Neuronal stem cell (in vitro differentiated cells): ENCODE data around the gene ZBTB7C.

Experiments used
- DNase-seq: peaks from one replicate; pipeline ENCODE4 v3.0.0-alpha.2; 2013; ENCODE audit warnings: low spot score
- H2AFZ ChIP-seq: one replicate; pipeline ENCODE4 v1.6.1; 2013; ENCODE audit warnings: mild to moderate bottlenecking, low read length, inconsistent platforms
- H2AK5ac ChIP-seq: 2 replicates; pipeline ENCODE4 v1.6.1; 2013; ENCODE audit warnings: low read depth, mild to moderate bottlenecking, inconsistent platforms, low read length, moderate library complexity, mixed read lengths
- H2BK120ac ChIP-seq: 2 replicates; pipeline ENCODE4 v1.6.1; 2013; ENCODE audit warnings: low read depth, mild to moderate bottlenecking, inconsistent platforms, low read length, moderate library complexity, mixed read lengths
- H2BK12ac ChIP-seq: one replicate; pipeline ENCODE4 v1.6.1; 2013; ENCODE audit warnings: low read length, inconsistent platforms
- H2BK15ac ChIP-seq: 2 replicates; pipeline ENCODE4 v1.6.1; 2013; ENCODE audit warnings: mild to moderate bottlenecking, low read length, inconsistent platforms, mixed read lengths
- H2BK5ac ChIP-seq: one replicate; pipeline ENCODE4 v1.6.1; 2013; ENCODE audit warnings: inconsistent platforms, mild to moderate bottlenecking, low read length, moderate library complexity
- H3K14ac ChIP-seq: one replicate; pipeline ENCODE4 v1.6.1; 2013; ENCODE audit warnings: low read length, inconsistent platforms
- H3K18ac ChIP-seq: 2 replicates; pipeline ENCODE4 v1.6.1; 2013; ENCODE audit warnings: low read length, inconsistent platforms
- H3K23ac ChIP-seq: 2 replicates; pipeline ENCODE4 v1.6.1; 2013; ENCODE audit warnings: low read depth, mild to moderate bottlenecking, mixed read lengths, low read length, inconsistent platforms; ENCODE audit not compliant: poor library complexity
- H3K27ac ChIP-seq: replicated peaks from 3 replicates; pipeline ENCODE4 v1.5.1; 2013; ENCODE audit warnings: low read length, inconsistent platforms
- H3K27me3 ChIP-seq, 3 experiments: 2 replicates each; pipeline ENCODE4 v1.6.1; 2013; ENCODE audit warnings: low read length in 3 of 3, mild to moderate bottlenecking in 2 of 3, inconsistent platforms in 1 of 3, low read depth in 1 of 3, mixed read lengths in 1 of 3, moderate library complexity in 1 of 3; ENCODE audit not compliant: control insufficient read depth in 3 of 3, insufficient read depth in 3 of 3
- H3K36me3 ChIP-seq, 2 donors: replicated peaks in 1 of 2; 2 replicates each; pipeline ENCODE4 v1.6.1; 2013; ENCODE audit warnings: low read length in 2 of 2; ENCODE audit not compliant: control insufficient read depth in 2 of 2, insufficient read depth in 2 of 2
- H3K4ac ChIP-seq: 2 replicates; pipeline ENCODE4 v1.6.1; 2013; ENCODE audit warnings: inconsistent platforms, mild to moderate bottlenecking, low read length, moderate library complexity
- H3K4me1 ChIP-seq, 2 donors: 1 replicate in 1 of 2; 2 replicates in 1 of 2; pipeline ENCODE4 v1.6.1; 2013; ENCODE audit warnings: low read length in 2 of 2, low read depth in 1 of 2; ENCODE audit not compliant: control insufficient read depth in 2 of 2, insufficient read depth in 1 of 2
- H3K4me2 ChIP-seq: one replicate; pipeline ENCODE4 v1.6.1; 2013; ENCODE audit warnings: mild to moderate bottlenecking, low read length, inconsistent platforms; ENCODE audit not compliant: insufficient read depth, poor library complexity, severe bottlenecking
- H3K4me3 ChIP-seq, 2 donors: 2 replicates each; pipeline ENCODE4 v1.5.1; 2013; ENCODE audit warnings: low read length in 2 of 2, mild to moderate bottlenecking in 2 of 2, inconsistent platforms in 1 of 2, moderate library complexity in 1 of 2
- H3K79me1 ChIP-seq: one replicate; pipeline ENCODE4 v1.6.1; 2013; ENCODE audit warnings: low read depth, mild to moderate bottlenecking, inconsistent platforms, low read length, moderate library complexity
- H3K9ac ChIP-seq: one replicate; pipeline ENCODE4 v1.6.1; 2013; ENCODE audit warnings: mild to moderate bottlenecking, low read depth, low read length, inconsistent platforms; ENCODE audit not compliant: poor library complexity
- H3K9me3 ChIP-seq, 2 donors: replicated peaks in 1 of 2; 2 replicates each; pipeline versions ENCODE3 to v1.6.1; 2013; ENCODE audit warnings: low read length in 2 of 2, mild to moderate bottlenecking in 2 of 2, inconsistent platforms in 1 of 2, low read depth in 1 of 2, mixed read lengths in 1 of 2, moderate library complexity in 1 of 2; ENCODE audit not compliant: control insufficient read depth in 2 of 2, insufficient read depth in 1 of 2
- H4K8ac ChIP-seq: one replicate; pipeline ENCODE4 v1.6.1; 2013; ENCODE audit warnings: low read depth, mild to moderate bottlenecking, inconsistent platforms, low read length, moderate library complexity
- H4K91ac ChIP-seq: one replicate; pipeline ENCODE4 v1.6.1; 2013; ENCODE audit warnings: low read length, low read depth, mild to moderate bottlenecking, inconsistent platforms; ENCODE audit not compliant: poor library complexity
- WGBS, 2 donors: extraction: QIAGEN DNeasy Blood & Tissue Kit; methylation state at CpG; one replicate each; pipeline ENCODE4 v1.1.7; 2013; ENCODE audit warnings: missing lambda C conversion rate in 2 of 2, mixed read lengths in 1 of 2; ENCODE audit not compliant: insufficient read length in 2 of 2, insufficient replicate concordance in 1 of 2; ENCODE audit errors: extremely low coverage in 2 of 2; 5-methylcytosine and 5-hydroxymethylcytosine counted together

The ZBTB7C gene

DNA sequence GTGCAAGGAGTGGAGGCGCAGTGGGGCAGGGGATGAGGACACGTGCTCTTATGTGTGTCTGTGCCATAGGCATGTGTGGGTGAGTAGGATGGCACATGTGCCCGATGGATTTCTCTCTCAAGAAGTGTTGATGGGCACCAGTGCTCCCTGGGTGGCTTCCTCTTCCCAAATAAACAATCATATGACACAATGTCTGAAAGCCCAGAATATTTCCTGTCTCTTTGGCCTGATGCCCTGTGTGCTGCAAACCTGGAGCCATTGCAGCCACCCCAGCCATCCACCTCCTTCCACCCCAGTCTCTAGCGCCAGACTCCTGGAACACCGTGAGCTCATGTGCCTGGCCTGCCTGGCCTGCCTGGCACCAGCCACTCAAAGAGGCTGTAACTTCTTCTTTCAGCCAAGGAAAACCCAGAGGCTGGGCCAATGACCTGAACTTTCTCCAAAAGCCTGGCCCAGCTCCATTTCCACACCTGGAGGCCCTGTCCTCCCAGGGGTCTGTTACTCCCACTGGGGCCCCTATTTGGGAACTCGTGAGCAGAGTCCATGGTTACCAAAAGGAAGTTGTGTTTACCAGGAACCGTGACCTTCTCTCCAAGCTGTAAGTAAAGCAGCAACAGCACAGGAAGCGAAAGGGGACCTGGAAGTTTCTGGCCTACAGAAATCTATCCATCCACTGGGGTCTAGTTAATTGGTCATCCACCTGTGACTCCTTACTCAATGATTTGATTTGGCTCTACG lies 9.5 kb upstream of the ZBTB7C start:
- H3K4me2 ChIP-seq = no peak overlapping the region
- H2AFZ ChIP-seq = no peak overlapping the region
- peaks cover 0 to 1% of the 10 kb centered on the region in 2 donors for H3K4me1 ChIP-seq
- H3K9ac ChIP-seq = no peak overlapping the region
- no peak overlapping the region for H2BK5ac ChIP-seq
- no peak overlapping the region for H2BK120ac ChIP-seq
- no peak overlapping the region for H2BK12ac ChIP-seq
- WGBS, 2 donors = no CpG with 5 or more reads among the region's 9 CpGs
- no peak overlapping the region for H3K4ac ChIP-seq
- no peak overlapping the region for H3K27ac ChIP-seq
- H2AK5ac ChIP-seq = no peak overlapping the region
- H3K4me3 ChIP-seq = no peak overlapping the region
- H3K18ac ChIP-seq = no peak overlapping the region
- no peaks in the 10 kb centered on the region for H3K36me3 ChIP-seq
- no peaks in the 10 kb centered on the region for H3K9me3 ChIP-seq
- H4K8ac ChIP-seq = no peak overlapping the region
- no peak overlapping the region for H3K23ac ChIP-seq
- H3K27me3 ChIP-seq = peaks cover 0 to 19% (median 5%) of the 10 kb centered on the region in 3 experiments
- H4K91ac ChIP-seq = no peak overlapping the region
- DNase-seq = no peak
- H2BK15ac ChIP-seq = no peak overlapping the region
- H3K79me1 ChIP-seq = no peaks in the 10 kb centered on the region
- no peak overlapping the region for H3K14ac ChIP-seq

DNA sequence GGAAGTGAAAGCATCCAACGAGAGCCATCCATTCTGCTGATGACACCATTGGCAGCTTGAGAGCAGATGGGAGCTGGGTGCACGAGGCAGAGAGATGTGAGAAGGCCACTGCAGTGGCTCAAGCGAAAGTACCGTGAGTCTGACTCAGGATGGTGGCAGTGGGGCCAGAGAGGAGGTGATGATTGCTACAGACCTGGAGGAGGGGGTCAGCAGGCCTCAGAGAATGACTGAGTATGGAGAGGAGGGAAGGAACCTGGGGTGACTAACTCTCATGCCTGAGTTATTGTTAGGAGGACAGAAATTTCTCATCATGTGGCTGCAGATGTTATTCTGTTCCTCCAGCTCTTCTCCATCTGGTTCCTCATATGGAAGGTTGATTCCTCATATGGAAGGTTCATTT lies 8.8 kb upstream of the ZBTB7C start:
- Histone ChIP-seq H3K4me3 (peak overlapping the region in 1 of 2 donors; percentile 27), H3K27me3 (peaks cover 0 to 19% (median 5%) of the 10 kb centered on the region in 3 experiments), H3K18ac (no peak overlapping the region), H3K23ac (no peak overlapping the region), H4K91ac (no peak overlapping the region), H3K4me2 (no peak overlapping the region), H2BK5ac (no peak overlapping the region), H4K8ac (no peak overlapping the region), H3K9ac (no peak overlapping the region), H3K14ac (no peak overlapping the region), H2BK120ac (no peak overlapping the region), H3K27ac (no peak overlapping the region), H3K4me1 (no peaks in the 10 kb centered on the region), H3K9me3 (no peaks in the 10 kb centered on the region), H2BK12ac (no peak overlapping the region), H3K4ac (no peak overlapping the region), H2AFZ (no peak overlapping the region), H2BK15ac (no peak overlapping the region), H3K36me3 (no peaks in the 10 kb centered on the region), H2AK5ac (no peak overlapping the region), H3K79me1 (no peaks in the 10 kb centered on the region)
- no peak for DNase-seq
- no CpG with 5 or more reads among the region's 4 CpGs for WGBS, 2 donors

DNA sequence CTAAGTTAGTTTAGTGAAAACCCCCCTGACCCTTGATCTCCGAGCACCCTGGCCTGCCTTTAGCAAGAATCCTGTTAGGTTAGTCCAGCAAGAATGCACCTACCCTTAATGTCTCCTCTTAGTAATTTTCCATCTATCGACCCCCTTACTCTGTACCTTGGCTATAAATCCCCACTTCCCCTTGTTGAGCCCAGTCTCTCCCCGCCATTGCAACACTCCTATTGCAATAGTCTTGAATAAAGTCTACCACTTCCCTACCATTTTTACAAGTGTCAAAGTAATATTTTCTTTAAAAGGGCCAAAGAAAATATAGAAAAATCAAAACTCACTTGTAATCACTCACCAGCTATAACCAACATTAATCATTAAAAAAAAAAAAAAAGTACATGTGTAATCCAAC lies 4.2 kb upstream of the ZBTB7C start:
- Histone ChIP-seq H3K9me3 (no peaks in the 10 kb centered on the region), H3K36me3 (no peaks in the 10 kb centered on the region), H2BK5ac (no peak overlapping the region), H2BK12ac (no peak overlapping the region), H3K14ac (no peak overlapping the region), H2BK15ac (no peak overlapping the region), H4K8ac (no peak overlapping the region), H3K27ac (no peak overlapping the region), H3K4me3 (no peak overlapping the region), H3K4ac (no peak overlapping the region), H3K4me1 (peaks cover 1 to 4% of the 10 kb centered on the region in 2 donors), H3K27me3 (peaks cover 1 to 38% (median 23%) of the 10 kb centered on the region in 3 experiments), H2BK120ac (no peak overlapping the region), H3K18ac (no peak overlapping the region), H3K4me2 (no peak overlapping the region), H2AK5ac (no peak overlapping the region), H2AFZ (no peak overlapping the region), H4K91ac (no peak overlapping the region), H3K23ac (no peak overlapping the region), H3K9ac (no peak overlapping the region), H3K79me1 (no peaks in the 10 kb centered on the region)
- DNase-seq = no peak
- no CpG with 5 or more reads among the region's 3 CpGs for WGBS, 2 donors

DNA sequence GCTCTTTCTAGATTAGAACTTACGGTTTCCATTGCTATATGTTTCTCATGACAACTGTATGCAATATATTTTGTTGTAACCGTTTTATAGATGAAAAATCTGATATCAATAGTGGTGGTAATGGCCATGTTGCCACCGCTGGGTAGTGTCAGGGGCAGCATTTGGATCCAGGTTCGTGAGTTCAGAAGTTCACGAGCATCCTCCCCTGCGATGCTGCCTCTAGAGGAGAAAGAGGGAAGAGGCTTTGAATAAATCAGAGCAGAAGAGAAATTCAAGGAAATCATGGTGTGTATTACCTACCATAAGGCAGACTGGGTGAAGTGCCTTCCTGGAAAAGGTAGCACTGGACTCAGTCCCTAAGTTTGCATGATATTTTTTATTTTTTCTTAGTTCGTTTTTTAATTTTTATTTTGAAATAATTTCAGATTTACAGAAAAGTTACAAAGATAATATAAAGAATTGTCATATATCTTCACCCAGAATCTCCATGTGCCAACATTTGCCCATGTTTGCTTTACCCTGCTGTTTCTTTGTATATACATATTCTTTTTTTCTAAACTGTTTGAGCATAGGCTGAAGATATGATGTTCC lies 3.3 kb upstream of the ZBTB7C start:
- no peaks in the 10 kb centered on the region for H3K36me3 ChIP-seq
- no peak overlapping the region for H2AFZ ChIP-seq
- no peak overlapping the region for H2BK5ac ChIP-seq
- H3K14ac ChIP-seq = no peak overlapping the region
- no peak overlapping the region for H2BK120ac ChIP-seq
- H3K18ac ChIP-seq = no peak overlapping the region
- no CpG with 5 or more reads among the region's 7 CpGs for WGBS, 2 donors
- H3K9ac ChIP-seq = no peak overlapping the region
- H3K27me3 ChIP-seq = peaks cover 7 to 47% (median 33%) of the 10 kb centered on the region in 3 experiments
- no peaks in the 10 kb centered on the region for H3K79me1 ChIP-seq
- H3K4ac ChIP-seq = no peak overlapping the region
- no peak overlapping the region for H4K8ac ChIP-seq
- H3K23ac ChIP-seq = no peak overlapping the region
- H4K91ac ChIP-seq = no peak overlapping the region
- H3K4me2 ChIP-seq = no peak overlapping the region
- no peak overlapping the region for H3K27ac ChIP-seq
- H3K9me3 ChIP-seq = no peaks in the 10 kb centered on the region
- H3K4me1 ChIP-seq = peaks cover 4 to 10% of the 10 kb centered on the region in 2 donors
- no peak overlapping the region for H3K4me3 ChIP-seq
- no peak overlapping the region for H2BK12ac ChIP-seq
- H2BK15ac ChIP-seq = no peak overlapping the region
- H2AK5ac ChIP-seq = no peak overlapping the region
- no peak for DNase-seq
